Measurements from ENCODE around the gene SLC5A11. TPM values are rescaled to one million over a fixed set of nuclear protein-coding genes. Genes with fewer than 3 reads are reported as not detected.

SLC5A11 gene
- total RNA-seq, 1 donor from 2014 or later, result 0.22 TPM

GRCh38 chr16:24871891-24872290 lies 26.1 kb downstream of the SLC5A11 start:
- Mint-ChIP-seq H3K36me3 (no peaks in the 10 kb centered on the region), H3K27ac (no peak overlapping the region), H3K27me3 (ENCODE audit: low read depth) (peaks cover 22% of the 10 kb centered on the region), H3K4me3 (no peak overlapping the region), H3K4me1 (no peaks in the 10 kb centered on the region), H3K9me3 (peaks cover 5% of the 10 kb centered on the region)
- TF ChIP-seq CTCF (IDR thresholded peaks at IDR 0.05; ENCODE audit: unreplicated experiment), result no peak
- no peak for DNase-seq (ENCODE audit: low spot score in 2 of 2, unreplicated experiment in 2 of 2)

DNA sequence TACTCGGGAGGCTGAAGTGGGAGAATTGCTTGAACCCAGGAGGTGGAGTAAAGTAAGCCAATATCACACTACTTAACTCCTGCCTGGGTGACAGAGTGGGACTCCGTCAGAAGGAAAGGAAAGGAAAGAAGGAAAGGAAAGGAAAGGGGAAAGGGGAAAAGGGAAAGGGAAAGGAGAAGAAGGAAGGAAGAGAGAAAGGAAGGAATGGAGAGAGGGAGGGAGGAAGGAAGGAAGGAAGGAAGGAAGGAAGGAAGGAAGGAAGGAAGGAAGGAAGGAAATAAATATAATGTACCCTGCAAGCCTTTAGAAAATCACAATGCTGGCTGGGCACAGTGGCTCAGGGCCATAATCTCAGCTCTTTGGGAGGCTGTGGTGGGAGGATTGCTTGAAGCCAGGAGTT lies 27.3 kb downstream of the SLC5A11 start:
- Mint-ChIP-seq H3K4me1 (no peaks in the 10 kb centered on the region), H3K27me3 (ENCODE audit: low read depth) (peaks cover 22% of the 10 kb centered on the region), H3K27ac (no peak overlapping the region), H3K36me3 (no peaks in the 10 kb centered on the region), H3K9me3 (no peaks in the 10 kb centered on the region), H3K4me3 (no peak overlapping the region)
- no peak for DNase-seq (ENCODE audit: low spot score in 2 of 2, unreplicated experiment in 2 of 2)
- no peak for TF ChIP-seq CTCF (IDR thresholded peaks at IDR 0.05; ENCODE audit: unreplicated experiment)

DNA sequence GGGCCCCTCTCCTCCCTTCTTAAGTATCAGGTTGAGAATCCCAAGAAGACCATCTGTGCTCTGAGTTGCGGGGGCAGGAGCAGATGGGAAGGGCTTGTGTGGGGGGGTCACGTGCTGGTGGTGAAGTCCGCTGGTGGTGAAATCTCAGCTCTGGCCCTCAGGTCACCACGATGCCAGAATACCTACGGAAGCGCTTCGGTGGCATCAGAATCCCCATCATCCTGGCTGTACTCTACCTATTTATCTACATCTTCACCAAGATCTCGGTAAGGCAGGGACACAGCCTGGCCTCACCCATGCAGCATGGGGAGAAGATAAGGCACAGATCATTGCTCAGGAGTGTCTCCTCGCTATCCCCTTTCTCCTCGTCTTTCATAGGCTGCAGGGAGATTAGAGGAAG lies 29.7 kb downstream of the SLC5A11 start:
- Mint-ChIP-seq H3K4me3 (no peak overlapping the region), H3K27ac (no peak overlapping the region), H3K9me3 (peaks cover 3% of the 10 kb centered on the region), H3K36me3 (no peaks in the 10 kb centered on the region), H3K27me3 (ENCODE audit: low read depth) (peaks cover 17% of the 10 kb centered on the region), H3K4me1 (no peaks in the 10 kb centered on the region)
- no peak for DNase-seq (ENCODE audit: low spot score in 2 of 2, unreplicated experiment in 2 of 2)
- TF ChIP-seq CTCF (IDR thresholded peaks at IDR 0.05; ENCODE audit: unreplicated experiment), result no peak

DNA sequence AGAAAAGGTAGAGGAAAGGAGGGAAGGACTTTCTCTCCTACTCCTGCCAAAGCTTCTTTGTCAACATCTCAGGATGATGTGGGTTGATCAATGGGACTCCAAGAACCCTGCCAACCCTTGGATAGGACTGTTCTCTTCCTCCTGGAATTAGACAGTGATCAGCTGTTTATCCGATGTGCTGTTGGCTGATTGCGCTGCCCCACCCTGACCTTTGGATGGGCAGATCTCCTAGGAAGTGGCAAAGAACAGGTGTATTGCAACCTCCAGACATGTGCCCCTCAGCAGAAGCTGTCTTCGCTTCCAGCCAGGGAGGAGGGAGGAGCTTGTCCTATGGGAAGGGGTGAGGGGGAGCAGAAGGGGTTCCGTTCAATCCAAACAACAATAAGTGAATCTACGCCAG lies 30.5 kb downstream of the SLC5A11 start:
- Mint-ChIP-seq H3K9me3 (peaks cover 3% of the 10 kb centered on the region), H3K27me3 (ENCODE audit: low read depth) (peaks cover 17% of the 10 kb centered on the region)

DNA sequence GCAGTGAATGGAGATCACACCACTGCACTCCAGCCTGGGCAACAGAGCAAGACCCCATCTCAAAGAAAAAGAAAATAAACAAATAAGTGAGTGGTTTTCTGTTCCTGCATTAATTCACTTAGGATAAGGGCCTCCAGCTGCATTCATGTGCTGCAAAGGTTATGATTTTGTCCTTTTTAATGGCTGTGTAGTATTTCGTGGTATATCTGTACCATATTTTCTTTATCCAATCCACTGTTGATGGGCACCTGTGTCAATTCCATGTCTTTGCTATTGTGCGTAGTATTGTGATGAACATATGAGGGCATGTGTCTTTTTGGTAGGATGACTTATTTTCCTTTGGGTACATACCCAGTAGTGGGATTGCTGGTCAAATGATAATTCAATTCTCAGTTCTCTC lies 33.9 kb downstream of the SLC5A11 start:
- no peak for TF ChIP-seq CTCF (IDR thresholded peaks at IDR 0.05; ENCODE audit: unreplicated experiment)
- Mint-ChIP-seq H3K36me3 (no peaks in the 10 kb centered on the region), H3K4me3 (no peak overlapping the region), H3K9me3 (peaks cover 3% of the 10 kb centered on the region), H3K27ac (no peak overlapping the region), H3K27me3 (ENCODE audit: low read depth) (peaks cover 10% of the 10 kb centered on the region), H3K4me1 (no peaks in the 10 kb centered on the region)
- DNase-seq (ENCODE audit: low spot score in 2 of 2, unreplicated experiment in 2 of 2), result no peak

More for the DNA sequence above, 30.5 kb downstream of the SLC5A11 start:
- TF ChIP-seq CTCF (IDR thresholded peaks at IDR 0.05; ENCODE audit: unreplicated experiment), result no peak
- H3K36me3 Mint-ChIP-seq, result no peaks in the 10 kb centered on the region
- H3K27ac Mint-ChIP-seq, result no peak overlapping the region
- no peak overlapping the region for H3K4me3 Mint-ChIP-seq
- no peak for DNase-seq (ENCODE audit: low spot score in 2 of 2, unreplicated experiment in 2 of 2)
- H3K4me1 Mint-ChIP-seq, result no peaks in the 10 kb centered on the region

DNA sequence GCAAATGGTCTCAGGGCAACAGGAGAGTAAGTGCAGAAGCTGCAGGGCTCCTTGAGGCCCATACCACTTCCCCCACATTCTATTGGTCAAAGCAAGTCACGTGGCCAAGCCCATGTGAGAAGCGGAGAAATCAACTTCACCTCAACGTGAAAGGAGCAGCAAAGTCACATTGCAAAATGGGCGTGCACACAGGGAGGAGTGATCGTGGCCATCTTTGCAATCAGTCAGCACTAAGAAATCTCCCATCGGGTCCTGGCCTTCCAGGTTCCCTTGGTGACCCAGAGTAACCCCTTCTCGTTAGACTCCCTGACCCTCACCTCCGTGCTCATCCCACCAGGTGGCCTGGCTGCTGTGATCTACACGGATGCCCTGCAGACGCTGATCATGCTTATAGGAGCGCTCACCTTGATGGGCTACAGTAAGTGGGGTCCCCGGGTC lies 38.0 kb downstream of the SLC5A11 start:
- DNase-seq (ENCODE audit: low spot score in 2 of 2, unreplicated experiment in 2 of 2), result no peak
- TF ChIP-seq CTCF (IDR thresholded peaks at IDR 0.05; ENCODE audit: unreplicated experiment), result no peak
- H3K9me3 Mint-ChIP-seq, result peaks cover 3% of the 10 kb centered on the region

More for the DNA sequence above, 38.0 kb downstream of the SLC5A11 start:
- Mint-ChIP-seq H3K4me3 (no peak overlapping the region), H3K36me3 (no peaks in the 10 kb centered on the region), H3K27ac (no peak overlapping the region), H3K4me1 (no peaks in the 10 kb centered on the region), H3K27me3 (ENCODE audit: low read depth) (peaks cover 12% of the 10 kb centered on the region)

All from mesothelial cell of epicardium (in vitro differentiated cells).